Coronary artery (tissue), 2 donors: ENCODE measurements around the gene CBX8.
A peak's percentile ranks its signal among the peaks of the same experiment; 100 is the strongest.

Experiments
- DNase-seq: peaks from one replicate; pipeline ENCODE4 v3.0.0-alpha.2; 2017; ENCODE audit warnings: low spot score
- H3K27ac ChIP-seq, 2 donors: fragments of 200-600 bp; sonication (generic); one replicate each; pipeline ENCODE4 v1.5.1; 2016 to 2019
- H3K4me3 ChIP-seq: fragments of 200-600 bp; sonication (generic); 2 replicates; pipeline ENCODE4 v1.5.1; 2016; ENCODE audit warnings: mild to moderate bottlenecking, moderate library complexity
- CTCF ChIP-seq: fragments of 200-600 bp; sonication (generic); IDR thresholded peaks from one replicate; pipeline ENCODE4 v1.5.1; 2019; ENCODE audit warnings: antibody characterized with exemption

CBX8 gene

GRCh38 chr17:79796763-79797491, at the start of gene CBX8:
Gene CBX8, minus strand, starts transcription at chr17:79797077. Its CDS starts 79 bp downstream, at chr17:79796998.
- no peak for TF ChIP-seq CTCF
- DNase-seq = peak; percentile 99
- Histone ChIP-seq H3K4me3 (peak within 1 kb of the TSS; percentile 96), H3K27ac (peak within 1 kb of the TSS; percentile 39 to 90)

- no peak for DNase-seq
- Histone ChIP-seq H3K27ac (peak overlapping the region in 1 of 2 donors; percentile 48), H3K4me3 (no peak overlapping the region)
- TF ChIP-seq CTCF = no peak
Measured at GRCh38 chr17:79845601-79845949, 48.7 kb upstream of the CBX8 start.

- peak; percentile 73 for TF ChIP-seq CTCF
- Histone ChIP-seq H3K27ac (peak overlapping the region in 1 of 2 donors; percentile 48), H3K4me3 (peak overlapping the region; percentile 63)
- DNase-seq = no peak
Measured at GRCh38 chr17:79844869-79845600, 48.2 kb upstream of the CBX8 start.

GRCh38 chr17:79843816-79844800, 47.2 kb upstream of the CBX8 start:
- H3K4me3 ChIP-seq = peak overlapping the region; percentile 63
- no peak for DNase-seq
- H3K27ac ChIP-seq = peak overlapping the region in 1 of 2 donors; percentile 48
- TF ChIP-seq CTCF = no peak

- no peak for DNase-seq
- Histone ChIP-seq H3K4me3 (peak overlapping the region; percentile 63), H3K27ac (no peak overlapping the region)
- TF ChIP-seq CTCF = no peak
Measured at GRCh38 chr17:79843474-79843815, 46.6 kb upstream of the CBX8 start.

GRCh38 chr17:79842656-79843473, 46.0 kb upstream of the CBX8 start:
- Histone ChIP-seq H3K4me3 (peak overlapping the region; percentile 63), H3K27ac (no peak overlapping the region)
- TF ChIP-seq CTCF = no peak
- DNase-seq = no peak
